Fibroblast of skin of back (primary cell): Measurements from ENCODE around the gene SDF2L1.

ENCODE experiments used
- DNase-seq: peaks from one replicate; pipeline ENCODE4 v3.0.0-alpha.2; 2013

Gene SDF2L1

GRCh38 chr22:21622011-21622918, 19.8 kb upstream of the SDF2L1 start:
- no peak for DNase-seq

DNA sequence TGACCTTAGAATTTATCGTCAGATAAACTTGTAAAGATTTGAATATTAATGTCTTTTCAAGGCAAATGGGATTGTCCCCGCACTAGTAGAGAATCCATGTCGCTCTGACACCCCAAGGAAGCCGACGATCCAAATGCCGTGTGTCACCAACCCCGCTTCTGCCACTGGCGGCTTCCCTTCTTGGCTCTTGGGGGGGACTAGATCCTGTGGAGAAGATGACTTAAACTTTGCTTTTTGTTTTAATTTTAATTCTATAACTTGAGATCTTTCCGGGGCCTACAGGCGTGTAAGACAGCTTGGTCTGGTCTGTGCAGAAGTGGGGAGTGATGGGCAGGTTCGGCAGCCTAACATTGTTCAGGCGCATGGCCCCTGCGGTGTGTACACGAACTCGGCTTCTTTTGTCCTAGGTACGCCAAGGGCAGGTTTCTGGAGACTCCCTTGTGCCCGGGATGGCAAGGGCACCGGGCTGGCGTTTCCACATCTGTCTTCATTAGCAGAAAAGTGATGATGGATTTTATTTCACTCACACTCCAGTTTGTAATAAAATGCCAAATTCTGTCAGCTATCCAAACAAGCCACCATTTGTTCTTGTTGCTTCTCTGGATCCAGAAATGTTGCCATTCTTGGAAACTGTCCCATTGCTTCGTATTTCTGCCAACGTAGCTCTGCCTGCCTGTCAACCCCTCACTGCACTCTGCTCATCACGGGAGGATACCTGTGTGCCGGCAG, 19.0 kb upstream of the SDF2L1 start:
- no peak for DNase-seq

- DNase-seq = no peak
These were observed 18.5 kb upstream of the SDF2L1 start for GRCh38 chr22:21623648-21623970.

DNA sequence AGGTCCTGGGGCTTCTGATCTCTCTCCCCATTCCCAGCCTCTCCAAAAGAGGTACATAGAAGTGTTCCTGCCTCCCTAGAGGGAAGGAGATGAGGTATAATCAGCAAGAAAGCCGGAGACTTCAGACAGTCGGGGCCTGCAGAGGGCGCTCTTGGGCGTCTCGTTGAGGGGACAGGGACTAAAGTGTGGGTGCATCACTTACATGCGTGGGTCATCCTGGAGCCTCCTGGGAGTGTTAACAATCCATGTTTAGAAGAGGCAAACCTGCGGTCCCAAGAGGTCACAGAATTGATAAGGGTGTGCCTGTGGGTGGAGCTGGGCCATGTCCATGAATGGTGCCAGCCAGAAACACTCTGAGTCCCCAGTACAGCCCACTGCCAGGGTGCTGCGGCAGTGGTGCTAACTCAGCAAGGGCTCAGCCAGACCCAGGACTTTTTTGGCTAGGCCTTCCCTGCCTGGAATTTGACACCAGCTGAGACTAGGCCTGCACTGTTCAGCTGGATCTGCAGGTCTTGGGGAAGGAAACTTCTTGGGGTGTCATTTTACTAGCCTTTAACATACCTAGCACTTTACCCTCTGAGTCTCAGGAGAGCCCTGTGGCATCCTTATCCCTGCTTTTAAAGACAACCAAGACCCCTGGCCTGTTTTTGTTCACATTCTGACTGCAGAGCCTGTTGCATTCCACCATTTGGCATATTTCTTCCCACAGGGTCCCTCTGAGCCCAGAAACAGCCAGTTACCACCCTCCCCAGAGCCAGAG, 17.8 kb upstream of the SDF2L1 start:
- DNase-seq = no peak

- no peak for DNase-seq
These were observed 17.0 kb upstream of the SDF2L1 start for GRCh38 chr22:21624880-21625791.

DNA sequence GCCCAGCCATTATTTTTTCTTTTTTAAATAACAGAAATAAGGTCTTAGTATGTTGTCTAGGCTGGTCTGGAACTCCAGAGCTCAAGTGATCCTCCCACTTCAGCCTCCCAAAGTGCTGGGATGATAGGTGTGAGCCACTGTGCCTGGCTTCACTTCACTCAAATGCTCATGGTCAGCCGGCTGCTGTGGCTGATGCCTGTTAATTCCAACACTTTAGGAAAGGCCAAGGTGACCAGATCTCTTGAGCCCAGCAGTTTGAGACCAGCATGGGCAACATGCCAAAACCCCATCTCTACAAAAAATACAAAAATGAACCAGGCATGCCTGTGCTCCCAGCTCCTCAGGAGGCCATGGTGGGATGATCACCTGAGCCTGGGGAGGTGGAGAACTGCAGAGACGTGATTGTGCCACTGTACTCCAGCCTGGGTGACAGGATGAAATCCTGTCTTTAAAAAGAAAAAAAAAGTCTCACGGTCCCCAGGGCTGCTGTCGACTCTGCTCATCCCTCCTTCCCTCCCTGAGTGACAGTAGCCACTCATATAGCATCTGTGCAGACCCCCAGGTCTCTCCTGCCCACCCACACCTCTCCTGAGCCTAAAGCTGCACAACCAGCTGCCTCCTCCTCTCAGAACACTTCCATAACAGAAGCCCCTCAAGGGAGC, 15.9 kb upstream of the SDF2L1 start:
- no peak for DNase-seq

- no peak for DNase-seq
These were observed 15.2 kb upstream of the SDF2L1 start for GRCh38 chr22:21626735-21627469.

DNA sequence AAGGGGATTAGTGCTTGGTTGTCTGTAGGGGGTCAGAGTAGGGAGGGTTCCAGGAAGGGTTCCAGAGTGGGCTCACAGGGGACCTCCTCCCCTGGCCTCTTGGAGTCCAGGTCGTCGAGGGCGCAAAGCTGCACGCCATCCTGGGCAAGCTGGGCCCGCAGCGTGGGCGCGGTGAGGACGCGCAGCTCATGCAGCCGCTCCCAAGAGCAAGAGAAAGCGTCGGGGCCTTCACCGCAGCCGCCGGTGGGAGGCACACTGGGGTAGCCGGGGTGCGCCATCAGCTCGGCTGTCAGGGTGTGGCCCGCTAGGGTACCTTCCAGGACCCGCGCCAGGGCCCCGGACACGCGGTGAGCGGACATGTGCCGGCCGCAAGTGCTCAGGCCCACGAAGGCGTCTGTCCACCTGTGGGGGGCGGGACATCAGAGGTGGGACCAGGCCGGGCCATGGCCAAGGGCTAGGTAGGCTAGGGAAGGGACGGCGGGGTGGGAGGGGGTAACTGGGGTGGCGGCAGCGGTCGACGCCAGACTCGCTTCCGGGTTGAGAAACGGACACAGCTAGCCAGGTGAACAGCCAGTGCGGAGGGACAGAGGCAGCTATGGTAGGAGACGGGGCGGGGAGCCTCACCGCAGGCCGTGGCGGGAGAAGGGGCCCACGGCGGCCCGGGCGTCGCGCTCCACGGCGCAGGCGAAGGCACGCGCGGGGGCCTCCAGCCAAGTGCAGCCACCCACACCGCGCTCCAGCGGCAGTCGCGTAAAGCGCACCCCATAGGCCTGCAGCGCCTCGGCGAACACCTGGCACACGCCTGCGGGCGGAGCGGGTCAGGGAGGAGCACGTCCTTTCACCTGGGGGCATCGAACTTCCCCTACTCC, 13.5 kb upstream of the SDF2L1 start:
- no peak for DNase-seq

GRCh38 chr22:21629255-21630149, 12.6 kb upstream of the SDF2L1 start, which contains the start of gene YDJC:
Gene YDJC, minus strand, starts transcription at chr22:21630022. Its CDS starts 8 bp downstream, at chr22:21630014.
- peak; percentile 87 for DNase-seq

DNA sequence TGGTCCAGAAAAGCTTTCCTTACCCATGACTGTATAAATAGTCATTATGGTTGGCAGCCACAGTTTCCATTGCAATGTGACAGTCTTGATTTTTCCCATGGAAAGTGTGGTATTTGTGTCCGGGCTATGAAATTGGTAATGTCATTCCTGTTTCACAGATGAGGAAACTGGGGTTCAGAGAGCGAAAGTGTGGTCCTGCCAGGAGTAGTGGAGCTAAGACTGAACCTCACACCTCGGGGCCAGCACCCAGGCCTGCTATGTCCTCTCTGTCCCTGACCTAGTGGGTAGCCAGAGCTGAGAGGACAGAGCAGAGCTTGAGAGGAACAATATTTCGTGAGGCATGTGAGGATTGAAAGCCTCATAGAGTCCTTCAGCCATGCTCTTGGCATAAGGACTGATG, 11.1 kb upstream of the SDF2L1 start:
- no peak for DNase-seq

DNA sequence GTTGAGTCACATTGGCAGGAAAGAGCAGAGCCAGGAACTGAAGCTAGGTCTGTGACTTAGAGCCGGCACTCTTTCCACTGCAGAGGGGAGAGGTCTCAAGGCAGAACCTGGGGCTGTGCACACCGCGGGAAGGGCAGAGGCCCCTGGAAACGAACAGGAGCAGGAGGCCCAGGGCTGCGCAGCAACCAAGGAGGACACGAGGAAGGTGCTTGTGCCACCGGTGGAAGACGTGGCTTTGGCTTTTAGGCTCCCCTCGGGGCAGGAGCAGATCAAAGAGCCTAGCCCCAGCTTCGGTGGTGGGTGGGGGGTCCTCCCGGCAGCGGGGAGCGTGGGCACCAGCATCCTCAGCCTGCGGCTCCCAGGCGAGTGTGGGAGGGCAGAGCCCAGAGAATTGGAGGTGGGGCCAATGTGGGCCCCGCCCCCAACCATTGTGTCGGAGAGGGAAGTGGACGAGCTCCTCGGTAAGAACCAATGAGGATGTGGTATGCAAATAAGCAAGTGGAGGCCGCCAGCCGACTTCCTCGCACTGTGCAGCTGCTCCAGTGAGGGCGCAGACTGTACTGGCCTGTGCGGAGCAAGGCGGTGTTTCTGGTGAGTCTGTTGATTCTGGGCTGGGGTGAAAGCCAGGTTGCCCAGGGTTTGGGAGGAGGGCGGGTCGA, 9.7 kb upstream of the SDF2L1 start, which contains the start of gene CCDC116:
CCDC116 (plus strand) TSS at position 524 of the 659 bp plus-strand sequence. CDS start 422 bp downstream, outside the sequence.
- DNase-seq = no peak

GRCh38 chr22:21632931-21633330, 9.2 kb upstream of the SDF2L1 start:
- DNase-seq = no peak

GRCh38 chr22:21633481-21633880, 8.6 kb upstream of the SDF2L1 start:
- DNase-seq = no peak

DNA sequence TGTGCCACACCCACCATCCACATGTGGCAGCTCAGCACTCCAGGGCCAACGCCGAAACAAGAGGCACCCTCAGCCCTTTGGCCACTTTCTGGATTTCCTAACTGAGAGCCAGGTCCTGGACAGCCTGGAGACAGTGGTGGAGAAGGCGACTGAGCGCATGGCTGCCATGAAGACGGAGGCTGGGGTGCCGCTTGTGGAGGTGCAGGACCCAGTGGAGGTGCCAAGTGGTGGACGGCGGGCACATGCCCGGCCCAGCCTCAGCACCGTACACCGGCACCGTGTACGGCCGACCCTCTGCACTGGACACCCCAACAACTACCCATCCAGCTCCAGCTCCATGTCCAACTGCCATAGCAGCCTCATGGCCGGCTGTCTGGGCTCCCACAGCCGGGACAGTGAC, 8.0 kb upstream of the SDF2L1 start:
- no peak for DNase-seq

- no peak for DNase-seq
These were observed 7.3 kb upstream of the SDF2L1 start for GRCh38 chr22:21634844-21635243.

DNA sequence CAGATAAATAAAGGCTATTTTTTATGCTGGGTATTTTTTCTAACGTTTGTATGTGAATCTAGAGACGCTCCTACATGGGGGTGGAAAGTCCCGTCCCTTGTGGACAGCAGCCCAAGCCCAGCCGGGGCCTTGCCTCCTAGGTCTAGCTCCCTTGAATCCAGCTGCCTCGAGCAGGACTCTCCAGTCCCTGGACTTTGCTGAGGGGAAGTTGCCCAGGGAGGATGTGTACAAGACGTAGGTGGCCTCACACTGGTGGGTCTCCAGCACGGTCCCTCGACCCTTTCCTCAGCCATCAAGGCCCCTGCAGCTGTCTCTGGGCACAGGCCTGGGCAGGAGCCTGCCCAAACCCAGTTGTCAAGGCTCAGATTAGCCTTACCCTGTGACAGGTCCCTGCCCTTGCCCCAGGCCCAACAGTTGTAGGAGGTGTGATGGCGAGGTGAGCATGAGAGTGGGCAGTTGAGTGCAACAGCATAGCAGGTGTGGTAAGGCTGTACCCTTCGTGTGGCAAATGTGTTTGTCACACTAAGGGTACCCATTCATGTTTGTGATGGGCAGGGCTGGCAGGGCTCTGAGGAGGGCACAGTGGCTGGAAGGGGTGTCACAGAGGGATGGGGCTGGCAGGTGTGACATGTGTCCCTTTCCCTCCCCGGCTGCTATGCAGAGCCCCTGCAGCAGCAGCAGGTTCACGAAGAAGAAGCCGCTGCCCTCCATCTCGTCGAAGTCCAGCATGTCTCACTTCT, 6.2 kb upstream of the SDF2L1 start:
- DNase-seq = no peak

GRCh38 chr22:21636629-21637218, 5.4 kb upstream of the SDF2L1 start:
- no peak for DNase-seq
